GF-D8 (cell line): ENCODE results near the gene LDLR.
A peak's percentile ranks its signal among the peaks of the same experiment; 100 is the strongest.

Source experiments
- DNase-seq: peaks from one replicate; lab custom pipeline; 2025; lab: John Stamatoyannopoulos, UW

Gene LDLR

DNA sequence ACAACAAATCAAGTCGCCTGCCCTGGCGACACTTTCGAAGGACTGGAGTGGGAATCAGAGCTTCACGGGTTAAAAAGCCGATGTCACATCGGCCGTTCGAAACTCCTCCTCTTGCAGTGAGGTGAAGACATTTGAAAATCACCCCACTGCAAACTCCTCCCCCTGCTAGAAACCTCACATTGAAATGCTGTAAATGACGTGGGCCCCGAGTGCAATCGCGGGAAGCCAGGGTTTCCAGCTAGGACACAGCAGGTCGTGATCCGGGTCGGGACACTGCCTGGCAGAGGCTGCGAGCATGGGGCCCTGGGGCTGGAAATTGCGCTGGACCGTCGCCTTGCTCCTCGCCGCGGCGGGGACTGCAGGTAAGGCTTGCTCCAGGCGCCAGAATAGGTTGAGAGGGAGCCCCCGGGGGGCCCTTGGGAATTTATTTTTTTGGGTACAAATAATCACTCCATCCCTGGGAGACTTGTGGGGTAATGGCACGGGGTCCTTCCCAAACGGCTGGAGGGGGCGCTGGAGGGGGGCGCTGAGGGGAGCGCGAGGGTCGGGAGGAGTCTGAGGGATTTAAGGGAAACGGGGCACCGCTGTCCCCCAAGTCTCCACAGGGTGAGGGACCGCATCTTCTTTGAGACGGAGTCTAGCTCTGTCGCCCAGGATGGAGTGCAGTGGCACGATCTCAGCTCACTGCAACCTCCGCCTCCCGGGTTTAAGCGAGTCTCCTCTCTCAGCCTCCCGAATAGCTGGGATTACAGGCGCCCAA is at the start of gene LDLR:
TSS of gene LDLR (plus strand) at position 210 of the 760 bp plus-strand sequence. CDS start at position 296, 86 bp downstream.
- peak; percentile 82 for DNase-seq

DNA sequence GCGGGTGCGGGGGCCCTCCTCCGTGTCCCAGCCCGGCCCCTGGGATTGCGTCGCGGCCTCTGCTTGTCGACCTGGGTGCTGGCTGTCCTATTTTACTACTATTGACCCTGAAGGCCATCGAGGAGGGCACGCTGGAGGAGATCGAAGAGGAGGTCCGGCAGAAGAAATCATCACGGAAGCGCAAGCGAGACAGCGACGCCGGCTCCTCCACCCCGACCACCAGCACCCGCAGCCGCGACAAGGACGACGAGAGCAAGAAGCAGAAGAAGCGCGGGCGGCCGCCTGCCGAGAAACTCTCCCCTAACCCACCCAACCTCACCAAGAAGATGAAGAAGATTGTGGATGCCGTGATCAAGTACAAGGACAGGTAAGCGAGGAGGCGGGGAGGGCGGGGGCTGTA is 48.1 kb upstream of the LDLR start:
- no peak for DNase-seq

DNA sequence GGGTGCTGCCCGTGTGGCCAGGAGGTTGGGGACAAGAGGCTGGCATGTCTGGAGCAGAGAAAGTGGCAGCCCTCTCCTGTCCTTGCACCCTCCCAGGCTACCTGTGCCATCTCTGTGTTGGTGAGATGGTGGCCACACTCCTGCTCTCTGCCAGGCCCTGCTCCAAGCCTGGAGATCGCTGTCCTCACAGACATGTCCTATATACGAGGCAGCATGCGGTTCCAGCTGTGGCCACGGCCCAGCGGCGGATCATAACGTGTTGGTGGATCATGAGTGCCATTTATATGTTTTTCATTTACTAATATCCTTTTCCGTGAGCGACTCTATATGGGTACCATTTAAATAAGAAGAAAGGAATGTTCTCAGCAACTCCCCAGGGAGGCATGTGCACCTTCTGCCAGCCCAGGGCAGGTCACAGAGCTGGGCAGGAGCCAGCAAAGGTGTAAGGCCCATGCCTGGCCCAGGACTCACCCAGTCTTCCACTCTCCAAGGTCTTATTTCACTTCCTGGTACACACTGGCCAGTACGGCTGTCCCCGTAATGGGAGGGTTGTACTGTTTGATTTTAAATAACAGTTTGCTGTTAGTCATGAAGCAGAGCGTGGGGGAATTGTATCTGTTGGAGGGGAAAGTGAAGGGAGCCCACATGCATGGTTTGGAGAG is 47.2 kb upstream of the LDLR start:
- DNase-seq = no peak

DNA sequence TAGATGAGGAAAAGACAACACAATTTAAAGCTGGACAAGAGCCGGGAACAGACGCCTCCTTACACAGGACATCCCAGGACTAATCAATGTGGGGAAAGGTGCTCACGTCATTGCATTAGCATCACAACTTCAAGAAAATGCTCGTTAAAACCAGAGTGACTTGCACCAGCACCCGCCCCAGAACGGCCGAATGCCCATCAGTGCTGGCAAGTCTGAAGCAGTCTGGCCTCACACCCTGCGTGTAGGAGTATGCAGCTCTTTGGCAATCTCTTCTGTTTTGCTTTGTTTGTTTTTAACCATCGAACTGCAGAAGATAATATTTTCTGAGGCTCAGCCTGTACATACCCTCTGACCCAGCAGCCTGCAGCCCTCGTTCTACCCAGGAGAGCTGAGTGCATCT is 44.8 kb upstream of the LDLR start:
- no peak for DNase-seq

GRCh38 chr19:11045536-11045935 is 43.7 kb upstream of the LDLR start:
- no peak for DNase-seq

DNA sequence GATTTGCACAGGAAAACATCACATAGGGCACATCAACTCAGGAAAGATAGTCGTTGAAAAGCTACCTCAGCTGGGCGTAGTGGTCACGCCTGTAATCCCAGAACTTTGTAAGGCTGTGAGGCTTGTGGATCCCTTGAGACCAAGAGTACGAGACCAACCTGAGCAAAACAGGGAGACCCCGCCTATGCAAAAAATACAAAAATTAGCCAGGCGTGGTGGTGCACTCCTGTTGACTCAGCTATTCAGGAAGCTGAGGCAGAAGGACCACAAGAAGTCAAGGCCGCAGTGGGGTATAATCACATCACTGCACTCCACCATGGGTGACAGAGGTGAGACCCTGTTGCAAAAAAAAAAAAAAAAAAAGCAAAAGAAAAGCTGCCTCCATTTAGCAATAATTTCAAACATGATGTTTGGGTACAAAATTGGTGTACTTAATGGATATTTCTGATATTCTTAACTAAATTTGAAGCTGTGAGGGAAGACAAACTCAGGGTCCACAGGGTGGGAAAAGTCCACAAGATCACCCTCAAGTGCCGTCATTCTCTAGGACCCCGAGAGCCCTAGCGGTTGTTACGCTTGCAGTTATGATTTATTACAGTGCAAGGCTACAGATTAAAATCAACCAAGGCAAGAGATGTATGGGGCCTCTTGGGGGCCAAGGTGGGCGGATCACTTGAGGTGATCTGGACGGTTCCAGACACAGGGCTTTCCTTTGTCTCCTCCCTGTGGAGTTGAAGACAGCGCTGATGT is 42.5 kb upstream of the LDLR start:
- no peak for DNase-seq

DNA sequence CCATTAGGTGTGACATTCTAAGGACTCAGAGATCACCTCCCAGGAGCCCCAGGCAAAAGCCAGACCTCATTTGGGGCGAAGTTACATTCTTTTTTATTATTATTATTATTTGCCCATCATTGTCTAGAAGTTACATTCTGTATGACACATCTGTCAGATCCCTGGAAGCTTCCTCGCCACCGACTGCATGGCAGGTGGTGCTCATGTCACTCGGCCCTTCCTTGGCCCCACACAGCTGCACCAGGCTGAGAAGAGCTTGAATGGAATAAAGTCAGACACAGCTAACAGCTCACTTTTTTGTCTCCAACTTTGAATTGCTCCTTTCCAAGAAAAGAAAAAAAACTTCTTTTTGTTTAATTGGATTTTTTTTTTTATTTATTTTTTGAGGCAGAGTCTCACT is 41.4 kb upstream of the LDLR start:
- no peak for DNase-seq

- no peak for DNase-seq
Observed at GRCh38 chr19:11050323-11051114, 38.7 kb upstream of the LDLR start.

- DNase-seq = no peak
Observed at GRCh38 chr19:11053817-11054195, 35.5 kb upstream of the LDLR start.

DNA sequence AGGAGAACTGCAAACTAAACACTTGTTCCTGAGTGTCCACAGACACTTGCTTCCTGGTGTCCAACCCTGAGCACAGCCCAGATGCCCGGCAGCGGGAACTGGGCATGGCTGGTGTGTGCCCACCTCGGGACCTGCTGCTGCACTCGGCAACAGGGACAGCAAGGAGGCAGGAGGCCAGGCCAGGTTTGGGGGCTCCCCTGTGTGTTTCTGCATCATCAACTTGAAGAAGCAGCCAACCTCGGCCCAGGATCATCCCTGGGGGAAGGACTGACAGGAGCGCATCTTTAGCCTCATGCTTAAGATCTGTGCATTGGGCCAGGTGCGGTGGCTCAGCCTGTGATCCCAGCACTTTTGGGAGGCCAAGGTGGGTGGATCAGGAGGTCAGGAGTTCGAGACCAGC is 35.1 kb upstream of the LDLR start:
- no peak for DNase-seq

GRCh38 chr19:11054628-11055027 is 34.6 kb upstream of the LDLR start:
- DNase-seq = no peak

DNA sequence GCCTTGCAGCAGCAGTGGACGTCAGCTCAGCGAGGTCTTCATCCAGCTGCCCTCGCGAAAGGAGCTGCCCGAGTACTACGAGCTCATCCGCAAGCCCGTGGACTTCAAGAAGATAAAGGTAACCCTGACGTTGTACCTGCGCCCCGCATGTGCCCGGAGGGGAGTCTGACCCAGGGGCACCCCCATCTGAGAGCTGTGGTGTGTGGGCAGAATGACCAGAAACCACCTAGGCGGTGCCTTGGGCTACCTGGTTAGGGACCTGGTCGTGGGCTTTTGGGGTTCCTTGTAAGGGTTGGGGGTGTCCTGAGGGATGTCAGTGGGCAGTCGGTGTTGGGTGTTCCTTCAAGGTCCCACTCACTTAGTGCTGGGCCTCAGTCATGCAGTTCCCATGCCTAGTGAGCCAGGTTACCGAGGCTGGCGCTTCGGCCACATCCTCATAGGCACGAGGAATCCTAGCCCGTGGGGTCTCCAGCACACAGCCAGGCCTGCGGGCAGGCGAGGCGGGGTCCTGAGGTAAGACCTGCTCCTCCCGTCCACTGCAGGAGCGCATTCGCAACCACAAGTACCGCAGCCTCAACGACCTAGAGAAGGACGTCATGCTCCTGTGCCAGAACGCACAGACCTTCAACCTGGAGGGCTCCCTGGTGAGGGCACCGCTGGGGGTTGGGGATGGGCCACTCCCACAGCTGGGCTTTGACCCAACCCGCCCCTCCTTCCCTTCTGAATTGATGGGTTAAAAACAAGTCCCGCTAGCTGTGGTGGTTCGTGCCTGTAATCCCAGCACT is 30.8 kb upstream of the LDLR start:
- no peak for DNase-seq

DNA sequence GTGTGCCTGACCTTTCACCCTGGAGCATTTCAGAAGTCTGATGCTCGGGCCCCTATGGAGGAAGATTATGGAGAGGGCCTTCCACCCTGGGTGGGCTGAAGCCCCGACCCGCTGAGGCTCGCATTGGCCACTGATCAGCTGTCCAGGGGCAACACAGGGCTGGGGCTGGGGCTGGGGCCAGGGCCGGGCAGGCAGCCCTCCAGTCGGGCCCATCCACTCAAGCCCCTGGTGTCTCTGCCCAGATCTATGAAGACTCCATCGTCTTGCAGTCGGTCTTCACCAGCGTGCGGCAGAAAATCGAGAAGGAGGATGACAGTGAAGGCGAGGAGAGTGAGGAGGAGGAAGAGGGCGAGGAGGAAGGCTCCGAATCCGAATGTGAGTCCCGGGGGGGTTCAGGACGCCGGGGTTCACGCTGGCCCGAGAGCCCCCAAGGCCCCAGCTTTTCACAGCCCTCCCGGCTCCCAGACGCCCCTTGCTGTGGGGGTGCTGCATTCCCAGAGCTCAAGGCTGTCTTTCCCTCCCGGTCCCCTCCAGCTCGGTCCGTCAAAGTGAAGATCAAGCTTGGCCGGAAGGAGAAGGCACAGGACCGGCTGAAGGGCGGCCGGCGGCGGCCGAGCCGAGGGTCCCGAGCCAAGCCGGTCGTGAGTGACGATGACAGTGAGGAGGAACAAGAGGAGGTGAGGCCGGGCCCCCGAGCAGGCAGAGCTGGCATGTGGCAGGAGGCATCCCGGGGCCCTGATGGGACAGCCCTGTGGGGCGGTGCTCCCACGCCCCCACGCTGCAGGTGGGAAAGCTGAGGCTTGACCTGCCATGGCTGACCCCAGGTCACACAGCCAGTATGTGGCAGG is 29.5 kb upstream of the LDLR start:
- no peak for DNase-seq

GRCh38 chr19:11061952-11062351 is 27.3 kb upstream of the LDLR start:
- DNase-seq = no peak

DNA sequence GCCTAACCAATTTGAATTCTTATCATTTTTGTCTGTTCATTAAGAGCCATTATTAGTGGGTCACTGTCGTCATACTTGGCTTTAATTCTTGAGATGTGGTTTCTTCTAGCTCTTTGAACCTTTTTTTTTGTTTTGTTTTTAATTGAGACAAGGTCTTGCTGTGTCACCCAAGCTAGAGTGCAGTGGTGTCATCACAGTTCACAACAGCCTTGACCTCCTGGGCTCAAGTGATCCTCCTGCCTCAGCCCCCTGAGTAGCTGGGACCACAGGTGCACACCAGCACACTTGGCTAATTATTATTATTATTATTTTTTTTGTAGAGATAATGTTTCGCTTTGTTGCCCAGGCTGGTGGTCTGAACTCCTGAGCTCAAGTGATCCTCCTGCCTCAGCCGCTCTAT is 25.8 kb upstream of the LDLR start:
- no peak for DNase-seq

DNA sequence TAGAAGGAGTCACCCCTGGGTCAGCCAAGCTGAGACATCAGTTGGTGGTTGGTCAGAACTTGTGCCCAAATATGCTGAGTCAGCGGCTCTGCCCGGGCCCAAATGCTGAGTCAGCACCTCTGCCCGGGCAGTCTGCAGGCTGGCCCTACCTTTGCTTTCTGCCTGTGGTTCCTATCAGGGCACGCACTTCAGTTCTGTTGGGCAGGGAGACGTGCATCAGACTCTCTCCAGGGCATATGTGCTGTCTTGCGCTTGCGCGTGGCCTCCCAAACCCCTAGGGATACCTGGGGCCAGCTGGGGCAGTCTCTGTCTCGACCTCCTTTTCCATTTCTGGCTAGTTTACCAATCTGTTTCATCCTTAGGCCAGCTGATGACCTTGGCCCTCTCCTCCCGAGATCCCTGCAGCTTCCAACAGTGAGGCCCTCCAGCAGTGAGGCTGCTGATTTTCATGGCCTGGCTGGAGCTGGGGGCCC is 24.4 kb upstream of the LDLR start:
- DNase-seq = no peak

- no peak for DNase-seq
Observed at GRCh38 chr19:11066326-11066725, 22.9 kb upstream of the LDLR start.

GRCh38 chr19:11067356-11068113 is 21.7 kb upstream of the LDLR start:
- no peak for DNase-seq

DNA sequence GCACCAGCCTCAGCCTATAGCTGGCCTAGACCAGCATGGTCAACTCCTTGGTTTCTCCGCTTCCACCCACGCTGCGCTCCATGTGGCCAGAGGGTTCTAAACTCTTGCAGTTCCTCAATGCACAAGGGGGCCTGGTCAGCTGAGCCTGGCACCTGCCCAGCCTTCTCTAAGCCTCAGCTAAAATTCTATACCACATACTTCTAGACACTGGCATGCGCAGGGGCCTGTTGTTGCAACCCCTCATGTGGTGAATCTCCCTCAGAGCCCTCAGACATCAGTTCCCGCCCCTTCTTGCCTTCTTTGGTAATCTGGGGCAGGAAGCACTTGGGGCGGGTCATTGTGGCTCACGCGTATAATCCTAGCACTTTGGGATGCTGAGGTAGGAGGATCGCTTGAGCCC is 19.7 kb upstream of the LDLR start:
- DNase-seq = no peak

DNA sequence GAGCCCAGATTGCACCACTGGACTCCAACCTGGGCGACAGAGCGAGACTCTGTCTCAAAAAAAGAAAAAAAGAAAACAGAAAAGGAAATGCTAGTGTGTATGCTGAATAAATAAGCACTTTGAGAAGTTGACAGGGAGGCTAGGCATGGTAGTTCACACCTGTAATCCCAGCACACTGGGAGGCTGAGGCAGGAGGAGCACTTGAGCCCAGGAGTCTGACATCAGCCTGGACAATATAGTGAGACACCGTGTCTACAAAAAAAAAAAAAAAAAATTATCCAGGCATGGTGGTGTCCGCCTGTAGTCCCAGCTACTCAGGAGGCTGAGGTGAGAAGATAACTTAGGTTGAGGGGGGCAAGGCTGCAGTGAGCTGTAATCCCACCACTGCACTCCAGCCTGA is 19.1 kb upstream of the LDLR start:
- no peak for DNase-seq
